GM19023 (cell line): ENCODE measurements around the gene IGSF6.

Source experiments
- ATAC-seq: cut with Tn5 transposase; IDR thresholded peaks from one replicate; pipeline ENCODE4 v1.9.1; 2021; ENCODE audit warnings: mild to moderate bottlenecking, moderate library complexity; ENCODE audit not compliant: unreplicated experiment

The IGSF6 gene

GRCh38 chr16:21603928-21604327 lies 48.5 kb downstream of the IGSF6 start:
- no peak for ATAC-seq

- ATAC-seq = no peak
Measured at GRCh38 chr16:21602785-21603184, 49.6 kb downstream of the IGSF6 start.

GRCh38 chr16:21600031-21600773 lies 52.2 kb downstream of the IGSF6 start:
- ATAC-seq = peak; percentile 23

GRCh38 chr16:21599122-21600030 lies 53.0 kb downstream of the IGSF6 start, which contains the start of gene METTL9:
METTL9 (plus strand) TSS chr16:21599577; CDS start chr16:21599734, 157 bp downstream.
- ATAC-seq = peak; percentile 91

- ATAC-seq = peak; percentile 4
Measured at GRCh38 chr16:21598701-21599121, 53.7 kb downstream of the IGSF6 start.

- ATAC-seq = no peak
Measured at GRCh38 chr16:21598206-21598605, 54.2 kb downstream of the IGSF6 start.

GRCh38 chr16:21597561-21598030 lies 54.8 kb downstream of the IGSF6 start:
- ATAC-seq = no peak

- no peak for ATAC-seq
Measured at GRCh38 chr16:21593530-21594289, 58.7 kb downstream of the IGSF6 start.

- ATAC-seq = no peak
Measured at GRCh38 chr16:21592191-21592590, 60.2 kb downstream of the IGSF6 start.

GRCh38 chr16:21590796-21591195 lies 61.6 kb downstream of the IGSF6 start:
- no peak for ATAC-seq

GRCh38 chr16:21590287-21590686 lies 62.1 kb downstream of the IGSF6 start:
- ATAC-seq = no peak

GRCh38 chr16:21589551-21589950 lies 62.9 kb downstream of the IGSF6 start:
- no peak for ATAC-seq
